PC-9 (cell line): Measurements from ENCODE around the gene CCL22. TPM values are rescaled to one million over a fixed set of nuclear protein-coding genes. Genes with fewer than 3 reads are reported as not detected.
A peak's percentile ranks its signal among the peaks of the same experiment; 100 is the strongest.

Experiments used
- BruUV-seq: library from RNA; stranded (reverse); fragments of 400-500 nt; replicated peaks from 2 replicates; lab custom pipeline; 2021; lab: Mats Ljungman, UMichigan
- CTCF ChIA-PET: fragments of 300-600 bp; sonication (Branson Sonifier 250); formaldehyde crosslinking; loops from one replicate; lab custom pipeline; 2022; ENCODE audit warnings: antibody characterized with exemption; lab: Charles Lee
- POLR2A ChIA-PET: fragments of 300-600 bp; sonication (Branson Sonifier 250); formaldehyde crosslinking; loops from one replicate; lab custom pipeline; 2022; ENCODE audit warnings: antibody characterized with exemption; ENCODE audit not compliant: unreplicated experiment; lab: Charles Lee
- DNase-seq, 2 experiments: peaks; one replicate each; pipeline versions ENCODE4 v3.0.0 to v3.0.0-alpha.2; 2015 to 2022; ENCODE audit warnings: mixed read lengths in 1 of 2
- H2AFZ ChIP-seq: fragments of 200-600 bp; sonication (generic); 2 replicates; pipeline ENCODE4 v1.8.1; 2017; ENCODE audit warnings: antibody characterized with exemption
- H3F3A ChIP-seq: fragments of 200-600 bp; sonication (generic); 2 replicates; pipeline ENCODE4 v1.8.1; 2017; ENCODE audit warnings: antibody characterized with exemption, mild to moderate bottlenecking, low read depth; ENCODE audit not compliant: insufficient read depth
- H3K27ac ChIP-seq: fragments of 200-600 bp; sonication (generic); 2 replicates; pipeline ENCODE4 v1.6.1; 2016; ENCODE audit warnings: mixed run types
- H3K27me3 ChIP-seq: fragments of 200-600 bp; sonication (generic); 2 replicates; pipeline ENCODE4 v1.6.1; 2016; ENCODE audit warnings: low read depth, mixed run types; ENCODE audit not compliant: insufficient read depth
- H3K36me3 ChIP-seq: fragments of 200-600 bp; sonication (generic); 2 replicates; pipeline ENCODE4 v1.6.1; 2016; ENCODE audit warnings: low read depth, mixed run types
- H3K4me1 ChIP-seq: fragments of 200-600 bp; sonication (generic); replicated peaks from 2 replicates; pipeline ENCODE4 v1.6.1; 2016; ENCODE audit warnings: mixed run types; ENCODE audit not compliant: insufficient read depth
- H3K4me2 ChIP-seq: fragments of 200-600 bp; sonication (generic); 2 replicates; pipeline ENCODE4 v1.6.1; 2017; ENCODE audit warnings: mixed run types
- H3K4me3 ChIP-seq: fragments of 200-600 bp; sonication (generic); 2 replicates; pipeline ENCODE4 v1.6.1; 2016; ENCODE audit warnings: mixed run types
- H3K79me2 ChIP-seq: fragments of 200-600 bp; sonication (generic); 2 replicates; pipeline ENCODE4 v1.6.1; 2017; ENCODE audit warnings: low read depth, mixed run types
- H3K9me2 ChIP-seq: fragments of 200-600 bp; sonication (generic); 2 replicates; pipeline ENCODE4 v1.8.1; 2017; ENCODE audit warnings: mild to moderate bottlenecking; ENCODE audit not compliant: insufficient read depth
- H3K9me3 ChIP-seq: fragments of 200-600 bp; sonication (generic); 2 replicates; pipeline ENCODE4 v1.8.1; 2016; ENCODE audit warnings: low read depth; ENCODE audit not compliant: insufficient read depth
- H4K20me1 ChIP-seq: fragments of 200-600 bp; sonication (generic); 2 replicates; pipeline ENCODE4 v1.8.1; 2017; ENCODE audit not compliant: insufficient read depth
- EZH2 ChIP-seq: fragments of 200-600 bp; sonication (generic); IDR thresholded peaks from 2 replicates; pipeline ENCODE4 v1.8.0; 2017; ENCODE audit warnings: antibody characterized with exemption, low read depth
- intact Hi-C: fragments of 100-400 bp; cut with micrococcal nuclease; formaldehyde crosslinking; loops from one replicate; pipeline ENCODE4 v1.10.0; 2022; ENCODE audit not compliant: unreplicated experiment
- total RNA-seq: library from RNA; stranded (reverse); gene quantifications from 2 replicates; pipeline ENCODE4 v1.2.3, GENCODE V29; 2021
- TF ChIP-seq, protein P1 (sequence below): fragments of 200-600 bp; sonication (generic); conservative IDR thresholded peaks from 2 replicates; pipeline ENCODE4 v1.6.1; 2017; ENCODE audit warnings: mixed run types, antibody characterized with exemption, mild to moderate bottlenecking, moderate library complexity

CCL22 gene
- total RNA-seq, 1 experiment from 2014 or later: 0.24 TPM

DNA sequence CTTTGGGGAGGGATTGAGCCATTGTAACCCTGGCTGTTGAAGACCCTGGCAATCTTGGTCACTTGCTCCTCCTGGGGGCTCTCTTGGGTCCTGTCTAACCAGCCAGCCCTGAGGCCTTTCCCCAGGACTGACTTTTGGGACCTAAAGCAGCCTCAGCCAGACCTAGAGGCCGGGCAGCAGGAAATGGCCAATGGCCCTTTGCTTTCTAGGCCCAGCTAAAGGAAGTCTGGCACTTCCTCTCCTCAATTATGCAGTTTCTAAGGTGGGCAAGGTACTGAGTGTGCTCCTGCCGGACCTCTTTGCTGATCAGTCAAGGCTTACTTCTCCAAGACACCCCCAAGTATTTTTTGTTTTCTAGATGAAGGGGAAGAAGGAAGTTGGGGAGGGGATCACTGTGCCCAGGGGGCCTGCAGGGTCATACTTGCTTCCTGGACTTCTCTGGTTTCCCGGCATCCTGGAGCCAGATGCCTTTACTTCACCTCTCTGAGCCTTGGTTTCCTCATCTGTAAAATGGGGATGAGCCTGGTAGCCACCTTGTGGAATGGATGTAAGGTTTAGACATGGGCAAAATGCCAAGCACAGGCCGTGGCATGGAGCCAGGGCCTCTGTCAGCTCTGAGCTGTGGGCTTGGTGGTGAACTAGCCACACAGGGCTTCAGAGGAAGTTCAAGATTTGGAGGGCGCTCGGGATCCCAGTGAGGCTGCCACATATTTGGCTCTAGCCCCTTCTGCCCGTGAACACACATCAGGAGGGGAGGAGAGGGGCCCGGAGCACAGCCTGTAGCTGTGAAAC lies 22.3 kb downstream of the CCL22 start:
- ChIA-PET CTCF (interaction anchor here (0.6 kb wide), 1 partner anchor 105 kb away, joined by 10 read pairs; no protein-coding TSS in a partner anchor), POLR2A (interaction anchor here (0.6 kb wide), 1 partner anchor 18 kb away, joined by 8 read pairs; no protein-coding TSS in a partner anchor)
- no peaks in the 10 kb centered on the region for H3K9me3 ChIP-seq
- intact Hi-C loops: no loop called here
- H3F3A ChIP-seq: peaks cover 35% of the 10 kb centered on the region
- H3K4me1 ChIP-seq: peaks cover 41% of the 10 kb centered on the region
- no peak overlapping the region for H3K4me2 ChIP-seq
- TF ChIP-seq, protein P1, sequence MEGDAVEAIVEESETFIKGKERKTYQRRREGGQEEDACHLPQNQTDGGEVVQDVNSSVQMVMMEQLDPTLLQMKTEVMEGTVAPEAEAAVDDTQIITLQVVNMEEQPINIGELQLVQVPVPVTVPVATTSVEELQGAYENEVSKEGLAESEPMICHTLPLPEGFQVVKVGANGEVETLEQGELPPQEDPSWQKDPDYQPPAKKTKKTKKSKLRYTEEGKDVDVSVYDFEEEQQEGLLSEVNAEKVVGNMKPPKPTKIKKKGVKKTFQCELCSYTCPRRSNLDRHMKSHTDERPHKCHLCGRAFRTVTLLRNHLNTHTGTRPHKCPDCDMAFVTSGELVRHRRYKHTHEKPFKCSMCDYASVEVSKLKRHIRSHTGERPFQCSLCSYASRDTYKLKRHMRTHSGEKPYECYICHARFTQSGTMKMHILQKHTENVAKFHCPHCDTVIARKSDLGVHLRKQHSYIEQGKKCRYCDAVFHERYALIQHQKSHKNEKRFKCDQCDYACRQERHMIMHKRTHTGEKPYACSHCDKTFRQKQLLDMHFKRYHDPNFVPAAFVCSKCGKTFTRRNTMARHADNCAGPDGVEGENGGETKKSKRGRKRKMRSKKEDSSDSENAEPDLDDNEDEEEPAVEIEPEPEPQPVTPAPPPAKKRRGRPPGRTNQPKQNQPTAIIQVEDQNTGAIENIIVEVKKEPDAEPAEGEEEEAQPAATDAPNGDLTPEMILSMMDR: no peak
- TF ChIP-seq EZH2: no peak
- no peak overlapping the region for H3K4me3 ChIP-seq
- no peaks in the 10 kb centered on the region for H3K27me3 ChIP-seq
- H4K20me1 ChIP-seq: no peaks in the 10 kb centered on the region
- no peaks in the 10 kb centered on the region for H3K79me2 ChIP-seq
- no peak overlapping the region for H3K27ac ChIP-seq
- H2AFZ ChIP-seq: no peak overlapping the region
- BruUV-seq: no TSS peak
- H3K9me2 ChIP-seq: no peaks in the 10 kb centered on the region
- DNase-seq: peak in 1 of 2 experiments; percentile 26
- H3K36me3 ChIP-seq: no peaks in the 10 kb centered on the region

DNA sequence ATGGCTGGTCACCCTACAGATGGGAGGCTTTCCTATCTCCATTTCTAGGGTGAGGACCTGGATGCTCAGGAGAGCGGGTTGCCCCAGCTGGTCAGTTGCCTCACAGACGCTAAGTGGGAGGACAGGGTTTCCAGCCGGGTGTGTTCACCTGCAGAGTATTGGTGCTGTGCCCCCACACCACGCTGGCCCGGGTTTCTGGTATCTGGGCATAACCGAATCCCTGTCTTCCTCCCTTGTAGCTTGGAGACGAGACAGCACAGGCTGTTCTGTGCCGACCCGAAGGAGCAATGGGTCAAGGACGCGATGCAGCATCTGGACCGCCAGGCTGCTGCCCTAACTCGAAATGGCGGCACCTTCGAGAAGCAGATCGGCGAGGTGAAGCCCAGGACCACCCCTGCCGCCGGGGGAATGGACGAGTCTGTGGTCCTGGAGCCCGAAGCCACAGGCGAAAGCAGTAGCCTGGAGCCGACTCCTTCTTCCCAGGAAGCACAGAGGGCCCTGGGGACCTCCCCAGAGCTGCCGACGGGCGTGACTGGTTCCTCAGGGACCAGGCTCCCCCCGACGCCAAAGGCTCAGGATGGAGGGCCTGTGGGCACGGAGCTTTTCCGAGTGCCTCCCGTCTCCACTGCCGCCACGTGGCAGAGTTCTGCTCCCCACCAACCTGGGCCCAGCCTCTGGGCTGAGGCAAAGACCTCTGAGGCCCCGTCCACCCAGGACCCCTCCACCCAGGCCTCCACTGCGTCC lies 23.4 kb downstream of the CCL22 start:
- no TSS peak for BruUV-seq
- H3K27ac ChIP-seq: no peak overlapping the region
- intact Hi-C loops: no loop called here

More for the DNA sequence above, 23.4 kb downstream of the CCL22 start:
- POLR2A ChIA-PET: no interaction called here
- no peak overlapping the region for H3K4me3 ChIP-seq
- no peaks in the 10 kb centered on the region for H4K20me1 ChIP-seq
- peaks cover 35% of the 10 kb centered on the region for H3K4me1 ChIP-seq
- DNase-seq: no peak
- H3K4me2 ChIP-seq: no peak overlapping the region
- no peaks in the 10 kb centered on the region for H3K9me3 ChIP-seq
- CTCF ChIA-PET: no interaction called here
- no peak overlapping the region for H2AFZ ChIP-seq
- H3K27me3 ChIP-seq: no peaks in the 10 kb centered on the region
- H3K36me3 ChIP-seq: no peaks in the 10 kb centered on the region
- H3F3A ChIP-seq: peaks cover 29% of the 10 kb centered on the region
- TF ChIP-seq, protein P1: no peak
- no peak for TF ChIP-seq EZH2
- no peaks in the 10 kb centered on the region for H3K79me2 ChIP-seq
- H3K9me2 ChIP-seq: no peaks in the 10 kb centered on the region
